HG03196 (cell line): Measurements from ENCODE around the gene CD99.
"Not testable (repeated sequence)": the region's sequence is repeated elsewhere in the genome, so short reads cannot be mapped to it uniquely, and the experiment has no call there.

Experiments
- ATAC-seq: cut with Tn5 transposase; IDR thresholded peaks from one replicate; pipeline ENCODE4 v1.9.1; 2021; ENCODE audit not compliant: unreplicated experiment

Gene CD99

DNA sequence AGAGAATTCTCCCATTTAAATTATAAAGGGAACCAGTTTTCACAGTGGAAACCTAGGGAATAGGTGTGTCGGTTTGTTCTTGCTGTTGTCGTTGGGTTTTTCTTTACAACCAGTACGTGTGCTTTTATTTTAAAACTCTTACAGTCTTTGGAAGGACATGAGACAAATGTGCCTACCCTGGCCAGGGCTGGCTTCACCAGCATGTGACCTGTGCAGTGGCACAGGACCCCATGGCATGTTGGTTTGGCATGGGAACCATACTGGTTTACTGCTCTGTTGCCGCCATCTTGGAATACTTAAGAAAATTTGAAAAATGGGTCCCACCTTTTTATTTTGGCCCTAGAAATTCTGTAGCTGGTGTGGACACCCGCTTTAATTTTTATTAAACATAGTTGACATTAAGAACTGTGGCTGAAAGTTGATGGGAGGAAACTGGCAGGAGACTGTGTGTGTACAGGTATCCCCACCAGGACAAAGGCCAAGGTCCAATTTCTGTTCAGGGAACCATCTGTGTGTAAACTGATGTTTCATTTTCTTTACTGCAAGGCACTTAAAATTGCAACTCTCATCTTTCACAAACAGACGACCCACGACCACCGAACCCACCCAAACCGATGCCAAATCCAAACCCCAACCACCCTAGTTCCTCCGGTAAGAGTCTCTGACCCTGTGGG is 28.8 kb downstream of the CD99 start:
- no peak for ATAC-seq

DNA sequence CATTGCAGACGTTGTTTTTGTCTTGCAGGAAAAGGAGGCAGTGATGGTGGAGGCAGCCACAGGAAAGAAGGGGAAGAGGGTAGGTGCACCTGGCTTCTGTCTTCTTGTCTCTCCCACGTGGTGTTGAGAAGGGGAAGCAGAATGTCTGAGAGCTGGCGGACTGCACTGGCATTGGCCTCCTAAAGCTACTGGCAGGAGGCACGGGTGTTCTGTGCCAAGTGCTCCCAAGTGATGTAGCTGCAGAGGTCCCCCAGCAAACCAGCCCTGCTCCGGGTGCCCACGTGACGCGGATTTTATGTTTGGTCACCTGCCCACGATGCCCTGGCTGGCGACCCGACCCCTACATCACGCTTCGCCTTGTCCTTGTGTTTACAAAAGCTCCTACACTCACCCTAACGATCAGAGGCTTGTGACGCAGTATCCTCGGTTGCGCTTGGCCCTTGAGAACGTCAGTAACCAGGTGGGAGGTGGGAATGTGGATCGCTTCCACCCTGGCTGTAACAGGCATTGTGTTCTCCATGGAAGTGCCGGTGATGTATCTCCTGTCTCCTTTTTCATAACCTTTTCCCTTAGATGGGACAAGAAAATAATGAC is 32.3 kb downstream of the CD99 start:
- no peak for ATAC-seq

DNA sequence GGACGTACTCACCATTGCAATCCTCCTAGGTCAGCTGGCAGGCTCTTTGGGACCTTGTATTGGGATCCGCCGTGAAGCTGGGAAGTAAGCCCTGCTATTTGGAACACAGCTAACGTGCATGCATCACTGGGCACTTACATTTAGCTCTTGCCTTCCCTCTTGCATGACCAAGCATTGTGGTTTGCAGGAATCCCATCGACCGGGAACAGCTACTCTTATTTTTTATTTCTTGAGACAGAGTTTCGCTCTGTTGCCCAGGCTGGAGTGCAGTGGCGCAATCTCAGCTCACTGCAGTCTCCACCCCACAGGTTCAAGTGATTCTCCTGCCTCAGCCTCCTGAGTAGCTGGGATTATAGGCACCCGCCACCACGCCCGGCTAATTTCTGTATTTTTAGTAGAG is 36.2 kb downstream of the CD99 start:
- ATAC-seq: not testable (repeated sequence)

DNA sequence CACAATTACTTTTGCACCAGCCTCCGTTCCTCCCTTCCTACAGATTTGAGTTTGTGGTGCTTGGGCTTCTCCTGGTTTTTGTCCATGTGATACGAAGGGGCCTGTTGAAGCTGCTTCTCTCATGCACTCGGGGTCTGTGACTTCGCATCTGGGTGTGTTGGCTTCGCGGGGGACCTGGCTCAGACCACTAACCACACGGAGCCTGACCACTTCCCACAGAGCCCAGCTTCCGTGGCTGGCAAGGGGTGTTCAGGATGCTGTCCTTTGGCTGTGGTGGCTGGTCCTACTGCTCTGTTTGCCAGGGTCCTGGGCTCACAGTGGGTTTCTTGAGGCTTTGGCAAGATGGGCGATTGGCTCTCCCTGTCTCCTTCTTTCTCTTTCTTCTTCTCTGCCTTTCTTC is 41.0 kb downstream of the CD99 start:
- no peak for ATAC-seq

DNA sequence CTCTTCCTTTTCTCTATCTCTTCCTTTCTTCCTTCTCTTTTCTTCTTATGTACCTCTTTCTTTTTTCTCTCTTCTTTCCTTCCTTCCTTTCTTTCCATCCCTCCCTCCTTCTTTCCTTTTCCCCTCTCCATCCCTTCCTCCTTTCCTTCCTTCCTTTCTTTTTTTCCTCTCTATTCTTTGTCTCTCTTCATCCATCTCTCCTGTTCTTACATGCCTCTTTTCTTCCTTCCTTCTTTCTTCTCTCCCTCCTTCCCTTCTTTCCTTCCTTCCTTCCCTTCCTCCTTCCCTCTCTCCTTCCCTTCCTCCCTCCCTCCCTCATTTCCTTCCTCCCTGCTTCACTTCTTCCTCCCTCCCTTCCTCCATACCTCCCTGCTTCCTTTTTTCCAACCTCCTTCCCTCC is 41.6 kb downstream of the CD99 start:
- no peak for ATAC-seq

DNA sequence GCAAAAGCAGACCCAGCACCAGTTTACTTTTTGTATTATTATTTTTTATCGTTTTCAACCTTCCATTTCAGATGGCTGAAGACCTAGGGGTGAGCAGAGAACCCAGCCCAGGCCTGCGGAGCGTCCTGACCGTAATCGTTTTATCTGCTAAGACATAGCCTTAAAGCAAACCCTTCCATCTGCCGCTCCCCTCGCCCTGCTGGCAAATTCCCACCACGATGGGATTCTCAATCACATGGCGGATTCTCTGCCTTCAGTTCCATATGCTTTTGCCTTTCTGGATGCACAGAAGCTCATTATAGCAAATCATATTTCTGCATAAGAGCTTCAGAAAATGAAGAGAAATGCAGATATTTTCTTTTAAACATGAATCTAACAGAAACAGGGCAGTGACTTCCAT is 42.2 kb downstream of the CD99 start:
- no peak for ATAC-seq

DNA sequence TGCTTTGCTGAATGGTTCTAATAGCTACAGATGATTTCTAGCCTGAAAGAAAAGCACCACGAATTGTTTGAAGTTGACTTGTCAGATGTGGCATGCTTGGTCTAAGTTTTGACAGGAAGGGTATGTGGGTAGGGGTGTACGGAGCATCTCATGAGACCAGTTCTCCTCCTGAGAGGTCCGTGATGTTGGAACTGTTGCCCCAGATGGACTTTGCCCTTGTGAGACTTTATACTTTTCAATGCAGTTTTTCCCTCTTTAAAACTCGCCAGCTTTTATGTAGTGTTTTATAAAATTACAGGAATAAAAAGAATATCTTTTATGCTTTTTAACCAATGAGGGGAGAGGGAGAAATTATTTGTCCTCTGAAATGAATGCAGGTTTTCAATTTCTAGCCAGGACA is 44.2 kb downstream of the CD99 start:
- ATAC-seq: no peak

DNA sequence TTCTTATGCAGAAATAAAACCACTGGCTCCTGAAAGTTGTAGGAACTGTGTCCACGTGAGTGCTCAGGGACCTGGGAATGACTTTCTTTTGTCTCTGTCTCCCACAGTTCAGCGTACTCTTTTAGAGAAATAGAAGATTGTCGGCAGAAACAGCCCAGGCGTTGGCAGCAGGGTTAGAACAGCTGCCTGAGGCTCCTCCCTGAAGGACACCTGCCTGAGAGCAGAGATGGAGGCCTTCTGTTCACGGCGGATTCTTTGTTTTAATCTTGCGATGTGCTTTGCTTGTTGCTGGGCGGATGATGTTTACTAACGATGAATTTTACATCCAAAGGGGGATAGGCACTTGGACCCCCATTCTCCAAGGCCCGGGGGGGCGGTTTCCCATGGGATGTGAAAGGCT is 49.6 kb downstream of the CD99 start:
- ATAC-seq: no peak

DNA sequence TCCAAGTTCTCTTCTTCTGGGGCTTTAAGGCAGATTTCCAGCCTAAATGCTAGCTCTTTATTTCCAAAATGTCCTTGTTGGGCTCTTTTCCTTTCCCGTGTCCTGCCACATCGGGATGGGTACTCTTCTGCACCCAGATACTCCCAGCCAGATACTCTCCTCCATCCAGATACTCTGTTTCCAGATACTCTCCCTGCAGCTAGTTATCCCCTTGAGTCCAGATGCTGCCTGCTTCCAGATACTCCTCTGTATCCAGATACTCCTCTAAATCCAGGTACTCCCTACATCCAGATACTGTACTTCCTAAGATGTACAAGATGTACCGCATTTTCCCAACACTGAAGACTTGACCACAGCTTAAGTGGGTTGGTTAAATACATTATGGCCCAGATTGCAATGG is 50.3 kb downstream of the CD99 start:
- no peak for ATAC-seq

DNA sequence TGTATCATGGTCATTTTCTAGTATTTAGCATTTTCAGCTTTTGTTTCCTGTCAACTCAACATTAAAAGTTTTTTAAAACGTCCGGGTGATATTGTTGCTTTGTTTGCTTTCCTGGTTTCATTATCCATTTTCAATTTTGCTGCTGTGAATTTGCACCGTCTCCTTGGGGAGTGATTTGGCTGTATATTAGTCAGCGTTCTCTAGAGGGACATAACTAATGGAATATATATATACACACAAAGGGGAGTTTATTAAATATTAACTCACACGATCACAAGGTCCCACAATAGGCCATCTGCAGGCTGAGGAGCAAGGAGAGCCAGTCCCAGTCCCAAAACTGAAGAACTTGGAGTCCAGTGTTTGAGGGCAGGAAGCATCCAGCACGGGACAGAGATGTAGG is 55.2 kb downstream of the CD99 start:
- ATAC-seq: not testable (repeated sequence)

DNA sequence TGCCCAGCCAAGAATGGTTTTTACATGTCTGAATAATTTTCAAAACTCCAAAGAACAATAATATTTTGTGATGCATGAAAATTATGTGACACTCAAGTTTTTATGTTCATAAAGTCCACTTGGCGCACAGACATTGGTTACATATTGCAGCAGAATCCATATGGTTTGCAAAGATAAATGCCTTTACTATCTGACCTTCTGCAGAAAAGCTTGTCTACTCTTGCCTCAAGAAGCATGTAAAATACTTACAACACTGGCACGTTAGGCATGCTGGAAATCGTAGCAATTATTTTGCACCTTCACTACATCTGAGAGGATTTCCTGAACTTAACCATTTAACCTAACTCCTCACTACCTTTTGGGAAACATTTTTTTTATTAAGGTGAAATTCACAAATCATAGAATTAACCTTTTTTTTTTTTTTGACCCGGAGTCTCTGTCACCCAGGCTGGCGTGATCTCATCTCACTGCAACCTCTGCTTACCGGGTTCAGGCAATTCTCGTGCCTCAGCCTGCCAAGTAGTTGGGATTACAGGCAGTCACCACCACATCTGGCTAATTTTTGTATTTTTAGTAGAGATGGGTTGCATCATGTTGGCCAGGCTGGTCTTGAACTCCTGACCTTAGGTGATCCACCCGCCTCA is 57.2 kb downstream of the CD99 start:
- ATAC-seq: no peak

DNA sequence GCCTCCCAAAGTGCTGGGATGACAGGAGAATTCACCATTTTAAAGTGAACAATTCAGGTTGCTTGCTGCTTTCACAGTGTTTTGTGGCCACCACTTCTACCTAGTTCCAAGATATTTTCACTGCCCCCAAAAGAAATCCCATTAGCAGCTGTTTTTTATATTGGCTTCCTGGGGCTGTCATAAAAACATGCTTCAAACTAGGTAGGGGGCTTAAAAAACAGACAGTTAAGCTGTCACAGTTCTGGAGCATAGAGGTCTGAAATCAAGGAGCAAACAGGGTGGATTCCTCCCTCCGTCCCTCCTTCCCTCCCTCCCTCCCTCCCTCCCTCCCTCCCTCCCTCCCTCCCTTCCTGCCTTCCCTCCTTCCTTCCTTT is 57.7 kb downstream of the CD99 start:
- ATAC-seq: no peak

DNA sequence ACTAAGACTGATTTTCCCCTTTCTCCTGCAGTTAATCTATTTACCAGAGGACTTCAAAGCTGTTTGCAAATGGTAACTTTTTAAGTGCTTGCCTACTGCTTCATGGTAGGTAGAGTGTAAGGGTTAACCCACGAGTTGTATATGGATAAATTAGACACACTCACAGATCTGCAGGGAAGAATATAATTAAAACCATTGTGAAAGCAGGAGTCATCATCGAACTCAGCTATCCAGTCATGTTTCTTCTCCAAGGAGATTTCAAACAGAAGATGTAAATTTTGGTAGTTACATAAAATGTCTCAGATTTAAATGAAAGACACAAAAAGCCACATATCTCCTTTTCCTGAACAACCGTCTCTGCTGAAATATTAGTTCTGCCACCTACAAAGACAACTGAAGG is 60.2 kb downstream of the CD99 start:
- no peak for ATAC-seq

DNA sequence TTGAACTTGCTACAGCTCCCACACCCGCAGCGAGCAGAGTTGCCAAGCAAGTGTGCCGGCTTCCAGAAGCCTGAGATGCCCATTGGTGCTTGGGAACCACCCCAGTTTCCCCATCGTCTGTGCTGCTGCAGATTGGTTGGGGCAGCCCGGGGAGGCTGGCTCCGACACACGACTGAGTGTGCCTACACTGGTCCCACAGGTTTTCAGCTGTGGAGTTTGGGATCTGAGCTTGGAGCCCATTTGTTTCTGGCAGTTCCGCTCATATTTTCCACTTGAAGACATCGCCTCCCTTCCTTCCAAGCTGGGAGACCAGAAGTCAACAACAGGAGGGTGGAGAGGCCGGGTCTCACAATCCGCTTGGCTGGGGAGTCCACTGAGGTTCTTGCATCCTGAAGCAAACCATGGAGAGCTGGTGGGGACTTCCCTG is 60.8 kb downstream of the CD99 start, which contains the start of gene XG:
Gene XG (plus strand): TSS at position 167 of the 427 bp plus-strand sequence. CDS start 235 bp downstream, at position 402.
- ATAC-seq: not testable (repeated sequence)

DNA sequence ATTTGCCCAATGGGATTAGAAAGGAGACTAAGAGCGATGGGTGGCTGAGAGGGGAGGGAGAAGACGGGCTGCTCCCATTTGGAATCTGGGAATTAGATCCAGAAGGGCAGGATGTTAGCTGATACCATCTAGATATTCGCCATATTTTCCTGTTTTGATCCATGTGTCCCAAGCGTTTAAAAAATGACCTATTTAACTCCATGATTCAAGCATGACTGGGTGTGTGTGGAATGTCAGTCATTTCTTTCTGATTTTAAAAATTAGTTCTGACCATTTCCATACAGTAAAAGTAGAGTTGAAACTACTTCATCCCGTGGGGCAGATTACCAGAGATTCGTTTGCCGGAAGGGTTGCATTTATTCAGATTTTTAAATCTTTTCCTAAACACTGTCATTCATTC is 61.3 kb downstream of the CD99 start:
- not testable (repeated sequence) for ATAC-seq

DNA sequence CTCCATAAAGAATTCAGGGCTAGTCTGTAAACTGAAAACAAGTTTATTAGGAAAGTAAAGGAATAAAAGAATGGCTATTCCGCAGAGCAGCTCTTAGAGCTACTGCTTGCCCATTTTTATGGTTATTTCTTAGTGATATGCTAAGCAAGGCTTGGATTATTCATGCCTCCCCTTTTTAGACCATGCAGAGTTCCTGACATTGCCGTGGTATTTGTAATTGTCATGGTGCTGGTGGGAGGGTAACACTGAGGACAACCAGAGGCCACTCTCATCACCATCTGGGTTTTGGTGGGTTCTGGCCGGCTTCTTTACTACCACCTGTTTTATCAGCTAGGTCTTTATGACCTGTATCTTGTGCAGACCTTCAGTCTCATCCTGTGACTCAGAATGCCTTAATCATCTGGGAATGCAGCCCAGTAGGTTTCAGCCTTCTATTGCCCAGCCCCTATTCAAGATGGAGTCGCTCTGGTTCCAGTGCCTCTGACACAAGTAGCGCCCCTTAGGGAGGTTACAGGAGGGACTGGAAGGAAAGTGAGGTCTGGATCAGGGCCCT is 64.1 kb downstream of the CD99 start:
- not testable (repeated sequence) for ATAC-seq

DNA sequence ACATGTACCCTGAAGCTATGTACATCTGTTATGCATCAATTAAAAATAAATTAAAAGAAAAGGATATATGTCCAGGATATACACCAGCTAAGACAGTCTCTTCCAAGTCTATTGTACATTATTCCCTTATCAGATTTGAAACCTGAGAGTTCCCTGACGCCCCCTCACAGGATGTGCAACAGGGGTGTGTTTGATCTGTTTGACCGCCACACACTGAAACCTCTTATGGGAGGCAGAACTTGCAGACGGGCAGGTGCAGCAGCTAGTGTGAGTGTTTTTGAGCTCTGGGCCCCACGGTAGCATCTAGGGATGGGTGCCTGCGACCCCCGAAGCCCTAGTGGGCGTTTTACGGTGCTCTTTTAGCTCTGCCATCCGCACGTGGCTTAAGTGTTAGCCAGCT is 65.5 kb downstream of the CD99 start:
- no peak for ATAC-seq

DNA sequence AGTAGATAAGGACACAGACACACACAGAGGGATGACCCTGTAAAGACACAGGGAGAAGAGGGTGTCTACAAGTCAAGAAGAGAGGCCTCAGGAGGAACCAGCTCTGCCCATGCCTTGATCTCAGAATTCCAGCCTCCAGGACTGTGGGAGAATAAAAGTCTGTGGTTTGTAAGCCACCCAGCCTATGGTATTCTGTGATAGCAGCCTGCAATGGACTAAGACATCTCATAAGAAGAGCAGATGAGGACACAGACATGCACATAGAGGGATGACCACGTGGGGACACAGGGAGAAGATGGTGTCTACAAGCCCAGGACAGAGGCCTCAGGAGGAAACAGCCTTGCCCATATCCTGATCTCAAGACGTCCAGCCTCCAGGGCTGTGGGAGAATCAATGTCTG is 70.2 kb downstream of the CD99 start:
- no peak for ATAC-seq

DNA sequence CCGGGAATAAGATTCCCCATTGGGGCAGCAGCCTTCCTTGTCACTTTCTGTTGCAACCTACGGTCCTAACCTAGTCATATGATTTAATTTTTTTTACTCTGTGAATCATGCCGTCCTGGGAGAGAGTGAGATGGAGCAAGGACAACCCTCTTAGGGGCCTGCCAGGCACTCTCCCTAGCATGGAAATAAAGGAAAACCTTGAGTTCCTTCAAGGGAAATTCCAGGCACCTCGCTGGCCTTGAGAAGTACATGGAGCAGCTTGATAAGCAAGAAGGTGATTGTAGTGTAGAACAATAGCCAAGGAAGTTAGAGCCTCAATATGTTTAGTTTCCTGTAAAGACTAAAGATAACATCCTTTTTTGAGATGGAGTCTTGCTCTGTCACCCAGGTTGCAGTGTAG is 71.6 kb downstream of the CD99 start:
- ATAC-seq: not testable (repeated sequence)

DNA sequence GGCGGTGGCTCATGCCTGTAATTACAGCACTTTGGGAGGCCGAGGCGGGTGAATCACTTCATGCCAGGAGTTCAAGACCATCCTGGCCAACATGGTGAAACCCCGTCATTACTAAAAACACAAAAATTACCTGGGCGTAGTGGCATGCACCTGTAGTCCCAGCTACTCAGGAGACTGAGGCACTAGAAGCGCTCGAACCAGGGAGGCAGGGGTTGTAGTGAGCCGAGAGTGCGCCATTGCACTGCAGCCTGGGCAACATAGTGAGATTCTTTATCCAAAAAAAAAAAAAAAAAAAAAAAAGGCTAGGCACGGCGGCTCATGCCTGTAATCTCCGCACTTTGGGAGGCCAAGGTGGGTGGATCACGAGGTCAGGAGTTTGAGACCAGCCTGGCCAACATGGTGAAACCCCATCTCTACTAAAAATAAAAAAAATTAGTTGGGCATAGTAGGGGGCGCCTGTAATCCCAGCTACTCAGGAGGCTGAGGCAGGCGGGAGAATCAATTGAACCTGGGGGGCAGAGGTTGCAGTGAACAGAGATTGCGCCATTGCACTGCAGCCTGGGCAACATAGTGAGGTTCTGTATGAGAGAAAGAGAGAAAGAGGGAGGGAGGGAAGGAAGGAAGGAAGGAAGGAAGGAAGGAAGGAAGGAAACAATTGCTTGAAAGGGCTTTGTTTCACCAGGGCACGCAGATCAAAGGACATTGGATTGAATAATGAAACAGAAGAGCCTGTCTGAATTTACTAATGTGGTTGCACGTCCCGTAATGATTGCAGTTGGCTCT is 73.9 kb downstream of the CD99 start:
- not testable (repeated sequence) for ATAC-seq

DNA sequence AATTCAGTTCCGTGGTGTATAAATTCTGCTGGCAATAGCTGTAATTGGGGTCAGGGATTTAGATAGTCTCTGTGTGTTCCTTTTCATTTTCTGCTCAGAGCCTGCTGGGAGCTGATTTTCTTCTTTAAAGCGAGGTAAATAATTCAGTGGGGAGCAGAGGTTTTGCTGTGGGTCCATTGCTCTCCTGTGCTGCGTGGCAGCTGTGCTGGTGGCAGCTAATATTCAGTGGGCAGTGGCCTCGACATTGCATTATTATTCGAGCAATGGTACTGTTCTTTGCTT is 74.4 kb downstream of the CD99 start:
- no peak for ATAC-seq

DNA sequence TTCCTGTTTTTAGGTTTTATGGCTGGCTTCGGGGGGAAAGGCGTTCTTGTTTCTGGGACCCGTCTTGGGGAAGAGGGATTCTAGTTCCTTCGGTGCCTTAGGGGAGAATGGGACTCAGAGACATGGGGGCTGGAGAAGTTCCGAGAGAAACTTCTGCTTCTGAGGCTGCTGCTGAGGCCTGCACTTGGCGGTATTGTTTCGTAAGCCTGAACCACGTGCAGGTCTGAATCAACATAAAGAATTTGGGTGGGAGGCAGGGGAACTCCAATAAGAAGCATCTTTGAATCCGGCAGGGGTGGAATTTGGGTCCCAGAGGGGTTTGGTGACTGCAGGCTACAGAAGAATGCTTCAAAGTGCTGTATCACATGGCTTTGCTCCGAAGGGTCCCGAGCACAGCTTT is 75.8 kb downstream of the CD99 start:
- no peak for ATAC-seq
